ENCODE measurements around the gene HGFAC.

HGFAC gene

GRCh38 chr4:3486541-3487540 lies 45.1 kb downstream of the HGFAC start:
- no peak for DNase-seq (ENCODE audit: low spot score)

- DNase-seq (ENCODE audit: low spot score) = no peak
Observed at GRCh38 chr4:3487861-3488260, 46.1 kb downstream of the HGFAC start.

- no peak for DNase-seq (ENCODE audit: low spot score)
Observed at GRCh38 chr4:3488820-3489219, 47.1 kb downstream of the HGFAC start.

- DNase-seq (ENCODE audit: low spot score) = no peak
Observed at GRCh38 chr4:3489451-3489962, 47.7 kb downstream of the HGFAC start.

- DNase-seq (ENCODE audit: low spot score) = no peak
Observed at GRCh38 chr4:3491681-3492405, 50.1 kb downstream of the HGFAC start.

- DNase-seq (ENCODE audit: low spot score) = no peak
Observed at GRCh38 chr4:3492741-3493719, 51.3 kb downstream of the HGFAC start.

GRCh38 chr4:3493720-3494461 lies 52.1 kb downstream of the HGFAC start:
- no peak for DNase-seq (ENCODE audit: low spot score)

- DNase-seq (ENCODE audit: low spot score) = no peak
Observed at GRCh38 chr4:3494462-3494871, 52.7 kb downstream of the HGFAC start.

- DNase-seq (ENCODE audit: low spot score) = no peak
Observed at GRCh38 chr4:3495204-3495975, 53.6 kb downstream of the HGFAC start.

GRCh38 chr4:3496021-3496420 lies 54.3 kb downstream of the HGFAC start:
- no peak for DNase-seq (ENCODE audit: low spot score)

GRCh38 chr4:3497095-3497494 lies 55.3 kb downstream of the HGFAC start:
- no peak for DNase-seq (ENCODE audit: low spot score)

- no peak for DNase-seq (ENCODE audit: low spot score)
Observed at GRCh38 chr4:3497523-3498389, 56.0 kb downstream of the HGFAC start.

GRCh38 chr4:3498407-3498806 lies 56.6 kb downstream of the HGFAC start:
- DNase-seq (ENCODE audit: low spot score) = no peak

All from ecto neural progenitor cell (in vitro differentiated cells).